IgD-negative memory B cell (primary cell): ENCODE results near the gene GMPR. TPM values are rescaled to one million over a fixed set of nuclear protein-coding genes. Genes with fewer than 3 reads are reported as not detected.
A peak's percentile ranks its signal among the peaks of the same experiment; 100 is the strongest.
"Not testable (repeated sequence)": the region's sequence is repeated elsewhere in the genome, so short reads cannot be mapped to it uniquely, and the experiment has no call there.

Experiments used
- H3K27ac Mint-ChIP-seq, 3 donors: one replicate each; pipeline ENCODE4 v1.8.0; 2020 to 2022; ENCODE audit warnings: mild to moderate bottlenecking in 3 of 3, mixed read lengths in 3 of 3, moderate library complexity in 1 of 3
- H3K27me3 Mint-ChIP-seq: one replicate; pipeline ENCODE4 v1.8.0; 2021; ENCODE audit warnings: mixed read lengths
- H3K36me3 Mint-ChIP-seq: one replicate; pipeline ENCODE4 v1.8.0; 2020; ENCODE audit warnings: mild to moderate bottlenecking, mixed read lengths
- H3K4me1 Mint-ChIP-seq, 3 donors: one replicate each; pipeline ENCODE4 v1.8.0; 2020 to 2022; ENCODE audit warnings: mixed read lengths in 3 of 3, mild to moderate bottlenecking in 1 of 3
- H3K4me3 Mint-ChIP-seq, 4 donors: one replicate each; pipeline ENCODE4 v1.8.0; 2020 to 2022; ENCODE audit warnings: mild to moderate bottlenecking in 4 of 4, mixed read lengths in 4 of 4, moderate library complexity in 3 of 4
- H3K9me3 Mint-ChIP-seq, 3 donors: one replicate each; pipeline ENCODE4 v1.8.0; 2020 to 2021; ENCODE audit warnings: mixed read lengths in 3 of 3, mild to moderate bottlenecking in 1 of 3
- polyA plus RNA-seq: library from polyadenylated mRNA; unstranded; fragments of 300-500 nt; fragmentation: Illumina TruSeq; gene quantifications from one replicate; pipeline ENCODE4 v1.2.3, GENCODE V29; 2021

Gene GMPR
- polyA plus RNA-seq, 1 donor from 2014 or later, result 1.3 TPM

- H3K9me3 Mint-ChIP-seq, result peaks cover 0 to 2% (median 0%) of the 10 kb centered on the region in 3 donors
- H3K27me3 Mint-ChIP-seq, result peaks cover 2% of the 10 kb centered on the region
- no peak overlapping the region for H3K4me3 Mint-ChIP-seq
- no peaks in the 10 kb centered on the region for H3K36me3 Mint-ChIP-seq
- no peak overlapping the region for H3K27ac Mint-ChIP-seq
- H3K4me1 Mint-ChIP-seq, result no peaks in the 10 kb centered on the region
Measured at GRCh38 chr6:16251706-16252105, 13.3 kb downstream of the GMPR start.

GRCh38 chr6:16252686-16253299 lies 14.4 kb downstream of the GMPR start:
- peaks cover 0 to 2% (median 0%) of the 10 kb centered on the region in 3 donors for H3K9me3 Mint-ChIP-seq
- H3K27ac Mint-ChIP-seq, result no peak overlapping the region
- H3K36me3 Mint-ChIP-seq, result no peaks in the 10 kb centered on the region
- peaks cover 5% of the 10 kb centered on the region for H3K27me3 Mint-ChIP-seq
- no peaks in the 10 kb centered on the region for H3K4me1 Mint-ChIP-seq
- H3K4me3 Mint-ChIP-seq, result no peak overlapping the region

DNA sequence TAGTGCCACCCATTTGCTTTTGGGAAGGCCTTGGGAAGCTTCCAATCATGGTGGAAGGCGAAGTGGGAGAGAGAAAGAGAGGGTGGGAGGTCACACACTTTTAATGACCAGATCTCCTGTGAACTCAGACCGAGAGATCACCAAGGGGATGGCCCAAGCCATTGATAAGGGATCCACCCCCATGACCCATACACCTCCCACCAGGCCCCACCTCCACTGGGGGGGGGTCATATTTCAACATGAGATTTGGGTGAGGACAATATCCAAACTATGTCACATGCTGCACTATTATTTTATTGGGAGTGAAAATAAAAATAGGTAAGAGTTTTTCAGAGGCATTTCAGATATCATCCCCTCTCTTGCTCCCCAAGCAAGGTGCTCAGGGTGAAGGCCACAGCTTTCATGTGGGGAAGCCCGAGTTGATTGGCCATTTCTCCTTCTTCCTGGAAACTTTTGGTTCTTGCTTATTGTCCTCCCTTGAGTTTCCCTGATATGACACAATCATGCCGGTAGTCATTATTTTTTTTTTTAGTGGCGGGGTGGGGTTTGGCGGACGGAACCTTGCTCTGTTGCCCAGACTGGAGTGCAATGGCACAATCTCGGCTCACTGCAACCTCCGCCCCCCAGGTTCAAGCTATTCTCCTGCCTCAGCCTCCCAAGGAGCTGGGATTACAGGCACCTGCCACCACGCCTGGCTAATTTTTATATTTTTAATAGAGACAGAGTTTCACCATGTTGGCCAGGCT lies 15.2 kb downstream of the GMPR start:
- peaks cover 0 to 2% (median 0%) of the 10 kb centered on the region in 3 donors for H3K9me3 Mint-ChIP-seq
- H3K27me3 Mint-ChIP-seq, result peaks cover 5% of the 10 kb centered on the region
- H3K4me1 Mint-ChIP-seq, result no peaks in the 10 kb centered on the region
- no peak overlapping the region for H3K27ac Mint-ChIP-seq
- no peaks in the 10 kb centered on the region for H3K36me3 Mint-ChIP-seq
- H3K4me3 Mint-ChIP-seq, result no peak overlapping the region

- no peak overlapping the region for H3K4me3 Mint-ChIP-seq
- peaks cover 5% of the 10 kb centered on the region for H3K27me3 Mint-ChIP-seq
- H3K36me3 Mint-ChIP-seq, result no peaks in the 10 kb centered on the region
- H3K4me1 Mint-ChIP-seq, result no peaks in the 10 kb centered on the region
- H3K27ac Mint-ChIP-seq, result no peak overlapping the region
- H3K9me3 Mint-ChIP-seq, result peaks cover 0 to 2% (median 0%) of the 10 kb centered on the region in 3 donors
Measured at GRCh38 chr6:16254535-16254934, 16.1 kb downstream of the GMPR start.

DNA sequence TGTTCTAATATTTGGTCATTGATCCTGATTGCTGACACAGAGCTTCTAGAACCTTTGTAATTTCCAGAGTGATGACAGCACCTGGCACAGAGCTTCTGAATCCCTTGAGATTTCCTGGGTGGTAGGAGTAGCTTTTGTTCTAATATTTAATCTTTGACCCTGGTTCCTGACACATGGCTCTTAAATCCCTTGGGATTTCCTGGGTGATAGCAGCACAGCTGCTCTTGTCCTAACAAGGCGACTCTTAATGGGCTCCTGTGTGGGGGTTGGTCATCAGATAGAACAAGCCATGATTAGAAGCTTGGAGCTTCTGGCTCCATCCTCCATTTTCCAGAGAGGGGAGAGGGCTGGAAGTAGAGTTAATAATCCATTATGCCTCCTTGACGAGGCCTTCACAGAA lies 18.4 kb downstream of the GMPR start:
- Mint-ChIP-seq H3K4me3 (no peak overlapping the region), H3K4me1 (no peaks in the 10 kb centered on the region), H3K36me3 (no peaks in the 10 kb centered on the region), H3K9me3 (peaks cover 0 to 2% (median 0%) of the 10 kb centered on the region in 3 donors), H3K27ac (no peak overlapping the region), H3K27me3 (peaks cover 5% of the 10 kb centered on the region)

DNA sequence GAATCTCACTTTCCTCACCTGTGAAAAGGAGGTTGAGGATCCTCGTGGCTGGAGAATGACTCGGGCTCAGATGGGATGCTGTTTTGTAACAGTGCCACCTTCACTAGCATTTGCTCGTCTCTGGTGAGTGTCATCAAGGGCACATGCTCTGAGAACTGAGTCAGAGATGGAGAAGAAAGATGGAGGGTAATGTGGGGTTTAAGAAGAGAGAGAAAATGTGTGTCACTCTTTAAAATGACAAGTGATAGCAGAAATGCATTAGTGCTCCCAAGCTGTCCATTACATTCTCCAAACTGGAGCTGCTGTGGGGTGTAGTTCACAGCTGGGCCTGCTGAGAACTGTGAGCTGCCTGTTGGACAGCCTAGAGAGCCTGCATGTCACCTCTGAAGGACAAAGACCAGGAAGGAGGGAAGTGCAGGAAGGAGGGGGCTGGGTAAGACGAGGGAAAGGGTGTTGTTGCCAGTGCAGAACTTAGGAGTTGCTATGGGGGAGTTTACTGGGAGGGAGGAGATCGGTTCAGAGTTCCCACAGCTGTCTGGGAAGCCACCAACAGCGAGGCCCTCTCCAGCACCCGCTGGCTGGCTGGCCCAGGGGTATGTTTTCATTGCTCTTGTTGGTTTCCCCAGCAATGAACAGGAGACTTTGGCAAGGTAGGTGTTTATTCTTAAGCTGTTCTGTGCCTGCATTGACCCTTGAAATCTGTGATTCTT lies 19.8 kb downstream of the GMPR start:
- H3K27ac Mint-ChIP-seq, result no peak overlapping the region
- no peaks in the 10 kb centered on the region for H3K36me3 Mint-ChIP-seq
- no peaks in the 10 kb centered on the region for H3K4me1 Mint-ChIP-seq
- no peak overlapping the region for H3K4me3 Mint-ChIP-seq
- peaks cover 6% of the 10 kb centered on the region for H3K27me3 Mint-ChIP-seq
- H3K9me3 Mint-ChIP-seq, result peaks cover 0 to 2% (median 0%) of the 10 kb centered on the region in 3 donors

DNA sequence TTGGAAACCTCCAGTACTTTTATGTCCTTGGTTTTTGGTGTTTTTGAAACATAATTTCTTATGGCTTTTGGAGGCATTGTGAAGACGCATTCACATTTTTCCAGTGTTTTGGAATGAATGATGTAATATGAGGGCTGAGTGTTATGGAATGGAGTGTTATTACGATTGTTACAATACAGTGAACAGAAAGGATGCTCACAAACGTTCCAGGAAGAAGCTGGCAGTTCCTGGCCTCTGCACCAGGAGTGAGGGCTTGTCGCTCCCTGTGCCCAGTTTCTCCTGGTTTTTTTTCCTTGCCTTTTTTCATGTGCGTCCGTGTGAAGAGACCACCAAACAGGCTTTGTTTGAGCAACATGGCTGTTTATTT lies 20.3 kb downstream of the GMPR start:
- Mint-ChIP-seq H3K27me3 (peaks cover 8% of the 10 kb centered on the region), H3K36me3 (no peaks in the 10 kb centered on the region), H3K4me1 (no peaks in the 10 kb centered on the region)

DNA sequence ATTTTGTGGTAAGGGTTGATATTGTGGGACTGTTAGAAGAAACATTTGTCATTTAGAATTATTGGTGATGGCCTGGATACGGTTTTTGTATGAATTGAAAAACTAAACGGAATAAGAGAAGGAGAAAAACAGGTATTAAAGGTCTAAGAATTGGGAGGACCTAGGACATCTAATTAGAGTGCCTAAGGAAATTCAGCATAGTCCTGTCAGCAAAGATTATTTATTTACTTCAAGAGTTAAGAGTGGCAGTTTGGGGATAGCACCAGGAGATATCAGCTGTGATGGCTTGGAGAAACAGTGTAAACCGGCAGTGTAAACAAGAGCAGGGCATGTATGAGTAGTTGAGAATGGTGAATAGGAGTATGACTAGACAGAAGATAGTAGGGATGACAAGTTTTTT lies 21.2 kb downstream of the GMPR start:
- Mint-ChIP-seq H3K4me3 (peak overlapping the region in 1 of 4 donors; percentile 56), H3K27ac (peak overlapping the region in 1 of 3 donors; percentile 89)
- H3K36me3 Mint-ChIP-seq, H3K4me1 Mint-ChIP-seq, H3K9me3 Mint-ChIP-seq, H3K27me3 Mint-ChIP-seq: not testable (repeated sequence)

More for the DNA sequence above, 20.3 kb downstream of the GMPR start:
- Mint-ChIP-seq H3K27ac (no peak overlapping the region), H3K4me3 (no peak overlapping the region), H3K9me3 (peaks cover 0 to 2% (median 0%) of the 10 kb centered on the region in 3 donors)

GRCh38 chr6:16260602-16261001 lies 22.2 kb downstream of the GMPR start:
- H3K27ac Mint-ChIP-seq, H3K9me3 Mint-ChIP-seq, H3K36me3 Mint-ChIP-seq, H3K4me1 Mint-ChIP-seq, H3K4me3 Mint-ChIP-seq, H3K27me3 Mint-ChIP-seq: not testable (repeated sequence)

DNA sequence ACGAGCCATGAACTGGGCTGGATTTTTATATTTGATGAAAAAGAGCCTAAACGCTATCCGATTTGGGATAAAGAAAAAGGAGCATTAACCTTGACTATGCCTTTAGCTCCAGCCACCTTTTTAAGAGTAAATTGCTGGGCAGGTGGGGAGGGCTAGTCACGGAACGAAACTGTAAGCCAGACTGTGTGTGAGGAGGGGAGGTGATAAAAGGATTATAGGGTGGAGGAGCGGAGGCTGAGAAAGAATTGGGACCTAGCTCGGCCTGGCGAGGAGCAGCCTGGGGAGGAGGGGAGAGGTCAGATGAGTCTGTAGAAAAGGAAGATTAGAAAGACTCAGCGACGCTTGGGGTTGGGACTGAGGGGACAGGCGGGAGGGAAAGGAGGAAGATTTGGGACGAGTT lies 24.4 kb downstream of the GMPR start:
- H3K4me3 Mint-ChIP-seq, H3K36me3 Mint-ChIP-seq, H3K9me3 Mint-ChIP-seq, H3K4me1 Mint-ChIP-seq, H3K27me3 Mint-ChIP-seq, H3K27ac Mint-ChIP-seq: not testable (repeated sequence)

DNA sequence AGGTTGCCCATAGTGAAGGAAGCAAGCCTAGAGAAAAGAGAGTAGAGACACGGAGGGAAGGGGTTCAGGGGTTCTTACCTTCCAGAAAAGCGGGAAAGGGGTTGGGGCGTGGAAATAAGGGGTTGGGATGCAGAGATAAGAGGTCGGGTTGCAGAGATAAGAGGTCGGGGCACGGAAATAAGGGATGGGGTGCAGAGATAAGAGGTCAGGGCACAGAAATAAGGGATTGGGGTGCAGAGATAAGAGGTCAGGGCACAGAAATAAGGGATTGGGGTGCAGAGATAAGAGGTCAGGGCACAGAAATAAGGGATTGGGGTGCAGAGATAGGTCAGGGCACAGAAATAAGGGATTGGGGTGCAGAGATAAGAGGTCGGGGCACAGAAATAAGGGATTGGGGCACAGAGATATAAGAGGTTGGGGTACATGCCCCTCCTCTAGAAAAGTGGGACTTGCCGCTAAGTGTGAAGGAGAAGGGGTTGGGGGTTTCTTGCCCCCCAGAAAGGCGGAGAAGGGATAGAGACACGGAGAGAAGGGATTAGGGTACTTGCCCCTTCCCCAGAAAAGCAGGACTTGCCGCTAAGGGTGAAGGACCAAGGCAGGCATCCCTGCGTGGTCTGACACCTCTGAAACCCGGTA lies 25.2 kb downstream of the GMPR start:
- H3K4me3 Mint-ChIP-seq, H3K9me3 Mint-ChIP-seq, H3K36me3 Mint-ChIP-seq, H3K4me1 Mint-ChIP-seq, H3K27ac Mint-ChIP-seq, H3K27me3 Mint-ChIP-seq: not testable (repeated sequence)

GRCh38 chr6:16264785-16265184 lies 26.4 kb downstream of the GMPR start:
- Mint-ChIP-seq H3K4me3 (no peak overlapping the region), H3K27me3 (peaks cover 5% of the 10 kb centered on the region), H3K27ac (no peak overlapping the region), H3K4me1 (no peaks in the 10 kb centered on the region), H3K9me3 (no peaks in the 10 kb centered on the region), H3K36me3 (no peaks in the 10 kb centered on the region)

DNA sequence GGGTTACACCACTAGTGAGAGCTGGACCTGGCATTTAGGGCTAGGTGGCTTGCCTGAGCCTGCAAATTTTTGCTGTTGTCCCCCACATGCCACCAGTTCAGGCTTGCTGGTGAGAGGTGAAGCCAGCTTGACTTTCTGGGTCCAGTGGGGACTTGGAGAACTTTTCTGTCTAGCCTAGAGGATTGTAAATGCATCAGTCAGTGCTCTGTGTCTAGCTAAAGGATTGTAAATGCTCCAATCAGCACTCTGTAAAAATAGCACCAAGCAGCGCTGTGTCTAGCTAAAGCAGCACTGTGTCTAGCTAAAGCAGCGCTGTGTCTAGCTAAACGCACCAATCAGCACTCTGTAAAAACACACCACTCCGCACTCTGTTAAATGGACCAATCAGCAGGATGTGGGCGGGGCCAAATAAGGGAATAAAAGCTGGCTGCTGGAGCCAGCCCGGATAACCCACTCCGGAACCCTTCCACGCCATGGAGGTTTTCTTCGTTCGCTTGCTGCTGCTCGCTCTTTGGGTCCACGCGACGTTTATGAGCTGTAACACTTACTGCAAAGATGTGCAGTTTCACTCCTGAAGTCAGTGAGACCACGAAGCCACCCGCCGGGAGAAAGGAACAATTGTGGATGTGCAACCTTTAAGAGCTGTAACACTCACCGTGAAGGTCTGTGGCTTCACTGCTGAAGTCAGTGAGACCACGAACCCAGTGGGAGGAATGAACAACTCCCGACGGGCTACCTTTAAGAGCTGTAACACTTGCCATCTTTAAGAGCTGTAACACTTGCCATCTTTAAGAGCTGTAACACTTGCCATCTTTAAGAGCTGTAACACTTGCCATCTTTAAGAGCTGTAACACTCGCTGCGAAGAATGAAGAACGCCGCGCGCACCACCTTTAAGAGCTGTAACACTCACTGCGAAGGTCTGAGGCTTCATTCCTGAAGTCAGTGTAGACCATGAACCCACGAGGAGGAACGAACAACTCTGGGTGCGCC lies 27.3 kb downstream of the GMPR start:
- no peaks in the 10 kb centered on the region for H3K4me1 Mint-ChIP-seq
- H3K9me3 Mint-ChIP-seq, result no peaks in the 10 kb centered on the region
- no peak overlapping the region for H3K27ac Mint-ChIP-seq
- peaks cover 5% of the 10 kb centered on the region for H3K27me3 Mint-ChIP-seq
- H3K36me3 Mint-ChIP-seq, result no peaks in the 10 kb centered on the region
- H3K4me3 Mint-ChIP-seq, result no peak overlapping the region

DNA sequence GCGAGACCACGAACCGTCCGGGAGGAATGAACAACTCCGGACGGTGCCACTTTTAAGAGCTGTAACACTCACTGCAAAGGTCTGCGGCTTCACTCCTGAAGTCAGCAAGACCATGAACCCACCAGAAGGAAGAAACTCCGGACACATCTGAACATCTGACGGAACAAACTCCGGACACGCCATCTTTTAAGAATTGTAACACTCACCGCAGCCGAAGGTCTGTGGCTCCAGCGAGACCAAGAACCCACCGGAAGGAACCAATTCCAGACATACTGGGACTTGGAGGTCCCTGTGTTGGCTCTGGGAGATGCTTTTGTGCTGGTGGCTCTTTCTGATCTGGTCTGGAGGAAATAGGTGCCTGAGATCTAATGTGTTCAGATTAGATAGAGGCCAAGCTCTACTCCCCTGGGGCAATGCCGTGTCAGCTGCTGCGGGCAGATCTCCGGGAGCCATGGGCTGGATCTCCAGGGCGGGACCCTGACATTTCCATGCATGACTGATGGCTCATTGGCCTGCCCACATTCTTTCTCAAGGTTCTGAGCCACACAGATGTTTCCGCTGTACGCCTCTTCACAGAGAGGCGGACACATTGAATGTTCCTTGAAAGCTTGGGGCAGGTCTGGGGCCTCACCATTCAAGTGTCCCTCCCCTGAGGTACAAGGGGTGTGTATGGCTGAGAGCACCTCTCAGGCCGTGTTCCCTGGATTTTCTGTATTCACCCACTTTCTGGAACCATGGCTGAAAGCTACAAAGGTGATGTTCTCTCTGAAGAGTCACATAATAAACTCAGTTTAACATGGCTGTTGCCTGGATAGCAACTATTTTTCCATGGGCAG lies 29.3 kb downstream of the GMPR start:
- Mint-ChIP-seq H3K36me3 (no peaks in the 10 kb centered on the region), H3K27ac (peak overlapping the region in 1 of 3 donors; percentile 57), H3K9me3 (no peaks in the 10 kb centered on the region), H3K4me1 (no peaks in the 10 kb centered on the region), H3K27me3 (peaks cover 7% of the 10 kb centered on the region), H3K4me3 (no peak overlapping the region)
